ENCODE measurements around the gene NLGN2. TPM values are rescaled to one million over a fixed set of nuclear protein-coding genes. Genes with fewer than 3 reads are reported as not detected.

The NLGN2 gene
- total RNA-seq (ENCODE audit: low replicate concordance): 3.7 and 5.0 TPM in 2 replicates

GRCh38 chr17:7407485-7408251 lies at the start of gene NLGN2:
Gene NLGN2, plus strand, starts transcription at chr17:7407845. Its CDS starts 411 bp downstream, at chr17:7408256.

GRCh38 chr17:7380855-7381683 lies 26.6 kb upstream of the NLGN2 start, which contains the start of gene TNK1:
Gene TNK1, plus strand, starts transcription at chr17:7381089. Its CDS starts 1,838 bp downstream, at chr17:7382927.

DNA sequence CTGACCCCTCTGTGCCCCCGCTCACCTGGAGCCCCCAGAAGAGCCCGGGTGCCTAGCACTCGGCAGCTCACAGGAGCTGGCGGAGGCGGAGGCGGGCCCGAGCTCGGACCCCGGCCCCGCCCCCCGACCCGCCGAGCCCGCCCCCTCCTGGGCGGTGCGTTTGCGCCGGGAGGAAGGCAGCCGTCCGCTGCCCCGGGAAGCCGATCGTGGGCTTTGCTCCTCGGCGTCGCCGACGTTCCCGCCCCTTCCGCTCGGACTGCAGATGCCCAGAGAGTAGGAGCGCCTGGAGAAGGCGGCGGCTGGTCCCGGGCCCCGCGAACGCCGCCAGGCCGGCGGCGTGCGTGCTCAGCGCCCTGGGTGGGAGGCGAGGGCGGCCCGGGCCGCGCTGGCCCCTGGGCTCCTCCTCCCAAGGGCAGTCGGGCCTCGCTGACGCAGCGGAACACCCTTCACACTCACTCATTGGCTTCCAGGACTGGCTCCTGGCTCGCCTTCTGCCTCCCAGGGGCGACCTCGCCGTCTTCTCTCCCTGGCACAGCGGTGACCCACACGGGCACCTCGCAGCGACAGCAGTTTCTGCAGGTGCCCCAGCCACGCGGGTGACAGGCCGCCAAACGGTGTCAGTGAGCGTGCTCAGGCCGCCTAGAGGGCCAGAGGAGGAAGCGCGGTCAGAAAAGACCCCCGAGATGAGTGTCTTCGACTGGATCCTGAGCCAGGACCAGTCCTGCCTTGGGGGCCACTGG lies 13.0 kb upstream of the NLGN2 start, which contains the start of gene PLSCR3:
Gene PLSCR3 (minus strand): TSS at position 74 of the 740 bp plus-strand sequence. CDS start 415 bp downstream, outside the sequence.

DNA sequence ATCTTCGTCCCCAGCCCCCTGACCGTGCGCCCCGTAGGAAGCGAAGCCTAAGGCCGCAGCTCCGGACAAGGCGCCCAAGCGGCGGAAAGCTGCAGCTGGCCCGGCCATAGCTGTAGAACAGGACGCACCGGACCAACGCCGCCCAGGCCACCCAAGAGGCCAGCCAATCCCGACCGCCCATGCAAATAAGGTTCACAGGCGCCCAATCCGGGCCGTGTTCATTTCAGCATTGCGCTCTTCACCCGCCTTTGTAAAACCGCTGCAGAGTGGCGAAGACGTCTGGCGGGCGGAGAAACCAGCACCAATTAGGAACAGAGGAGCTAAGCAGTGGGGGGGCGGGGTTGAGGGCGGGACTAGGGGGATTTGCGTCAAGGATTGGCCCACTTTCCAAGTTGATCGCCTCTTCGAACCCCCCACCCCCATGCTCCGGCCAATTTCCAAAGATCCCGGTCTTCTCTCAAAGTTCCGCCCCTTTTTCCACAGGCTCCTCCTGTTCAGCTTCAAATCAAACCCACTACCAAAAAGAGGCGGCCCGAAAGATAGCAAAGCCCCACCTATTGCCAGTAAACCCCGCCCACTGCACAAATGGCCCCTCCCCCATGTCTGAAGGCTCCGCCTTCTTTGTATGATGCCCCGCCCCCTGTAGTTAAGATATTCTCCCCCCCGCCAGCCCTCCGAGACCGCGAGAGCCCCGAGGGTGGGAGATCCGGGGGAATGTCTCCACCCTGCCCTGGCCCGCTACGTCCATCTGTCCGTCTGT lies 3.5 kb upstream of the NLGN2 start, which contains the start of gene TMEM256:
Gene TMEM256 (minus strand): TSS at position 121 of the 760 bp plus-strand sequence. CDS start 13 bp downstream, at position 108.

DNA sequence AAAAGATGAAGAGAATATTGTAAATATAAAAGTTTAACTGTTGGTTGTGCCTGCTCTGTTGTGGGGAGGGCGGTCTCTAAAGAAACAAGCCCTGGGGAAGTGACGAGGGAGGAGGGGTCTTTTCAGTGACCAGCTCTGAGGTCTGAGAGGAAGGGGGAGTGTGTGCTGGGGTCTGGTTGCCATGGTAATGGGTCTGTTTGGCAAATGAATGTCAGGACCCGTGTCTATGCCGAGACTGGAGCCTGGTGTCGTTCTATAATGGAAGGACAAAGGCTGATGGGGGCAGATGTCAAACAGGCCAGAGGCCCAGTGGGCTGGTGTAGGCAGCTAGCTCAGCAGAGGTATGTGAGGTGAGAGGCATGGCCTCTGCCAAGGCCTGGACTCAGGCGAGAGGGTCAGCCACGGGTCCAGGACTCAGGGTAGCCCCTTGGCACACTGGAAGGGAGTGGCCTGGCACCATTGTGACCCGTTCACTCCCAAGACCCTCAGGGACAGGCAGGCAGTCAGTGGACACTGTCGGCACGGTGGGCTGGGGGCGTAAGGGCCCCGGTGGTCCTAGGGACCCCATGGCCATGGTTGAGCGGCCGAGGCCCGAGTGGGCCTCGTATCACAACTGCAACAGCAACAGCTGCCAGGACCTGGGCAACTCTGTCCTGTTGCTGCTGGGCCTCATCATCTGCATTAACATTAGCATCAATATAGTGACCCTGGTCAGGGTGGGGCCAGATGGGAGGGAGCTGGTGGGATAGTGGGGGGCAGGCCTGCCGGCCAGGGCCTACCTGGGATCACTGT lies 12.4 kb downstream of the NLGN2 start, which contains the start of gene SPEM1:
Gene SPEM1 (plus strand): TSS at position 506 of the 792 bp plus-strand sequence. CDS start 61 bp downstream, at position 567.

DNA sequence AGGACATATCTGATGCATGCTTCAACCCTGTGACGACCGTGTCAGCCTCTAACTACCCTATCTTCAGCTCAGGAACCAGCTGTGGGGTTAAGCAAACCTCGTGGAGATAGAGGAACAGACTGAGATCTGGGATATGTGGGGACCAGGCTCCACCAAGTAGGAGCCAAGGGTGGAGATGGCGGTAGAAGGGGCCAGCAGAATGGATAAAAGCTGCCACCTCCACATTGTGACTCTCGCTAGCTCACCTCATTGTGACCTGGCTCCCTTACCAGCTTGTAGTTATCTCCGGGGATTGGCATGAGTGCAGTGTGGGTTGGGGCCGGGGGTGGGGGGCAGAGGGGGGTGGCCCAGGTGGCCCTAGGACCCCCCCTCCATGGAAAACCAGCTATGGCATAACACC lies 17.7 kb downstream of the NLGN2 start, which contains the start of gene SPEM2:
Gene SPEM2 (plus strand): TSS at position 301 of the 400 bp plus-strand sequence. CDS start 73 bp downstream, at position 374.

DNA sequence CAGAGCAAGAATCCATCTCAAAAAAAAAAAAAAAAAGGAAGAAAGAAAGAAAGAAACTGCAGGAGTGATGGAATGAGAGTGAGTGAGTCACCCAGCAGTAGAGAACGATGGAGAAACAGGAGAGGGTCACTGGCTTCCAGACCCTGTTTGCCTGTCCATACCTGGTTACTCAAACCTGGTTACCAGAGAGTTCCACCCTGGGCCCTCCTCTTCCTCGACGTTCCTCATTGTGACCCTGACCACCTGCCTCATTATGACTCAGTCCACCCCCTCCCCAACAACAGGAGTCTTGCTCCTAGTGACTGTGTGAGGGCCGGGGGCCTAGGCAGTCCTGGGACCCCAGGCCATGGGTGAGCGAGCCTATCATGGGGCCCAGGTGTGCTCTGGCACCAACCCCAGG lies 20.9 kb downstream of the NLGN2 start, which contains the start of gene SPEM3:
Gene SPEM3 (plus strand): TSS at position 301 of the 400 bp plus-strand sequence. CDS start 46 bp downstream, at position 347.

GRCh38 chr17:7439462-7440112 lies 31.9 kb downstream of the NLGN2 start, which contains the start of gene FGF11:
Gene FGF11, plus strand, starts transcription at chr17:7439512. Its CDS starts 109 bp downstream, at chr17:7439621.

GRCh38 chr17:7444682-7445618 lies 37.3 kb downstream of the NLGN2 start, which contains the start of gene CHRNB1:
Gene CHRNB1, plus strand, starts transcription at chr17:7445061. Its CDS starts 67 bp downstream, at chr17:7445128.

Other genes starting within 250 kb of the NLGN2 start
- under 0.01 and 0.68 TPM in 2 replicates for gene ASGR1, start 228.5 kb upstream of the NLGN2 start, total RNA-seq (ENCODE audit: low replicate concordance)
- 8.3 and 20.8 TPM in 2 replicates for gene DLG4, start 188.0 kb upstream of the NLGN2 start, total RNA-seq (ENCODE audit: low replicate concordance)
- gene ACADVL, start 187.9 kb upstream of the NLGN2 start, total RNA-seq (ENCODE audit: low replicate concordance): 248 and 288 TPM in 2 replicates
- gene DVL2, start 173.3 kb upstream of the NLGN2 start, total RNA-seq (ENCODE audit: low replicate concordance): 56.3 and 89.0 TPM in 2 replicates
- gene PHF23, start 168.4 kb upstream of the NLGN2 start, total RNA-seq (ENCODE audit: low replicate concordance): 38.3 and 41.2 TPM in 2 replicates
- gene GABARAP, start 165.4 kb upstream of the NLGN2 start, total RNA-seq (ENCODE audit: low replicate concordance): 180 and 222 TPM in 2 replicates
- gene CTDNEP1, start 156.1 kb upstream of the NLGN2 start, total RNA-seq (ENCODE audit: low replicate concordance): 16.7 and 21.2 TPM in 2 replicates
- gene ELP5, start 155.6 kb upstream of the NLGN2 start, total RNA-seq (ENCODE audit: low replicate concordance): 20.6 and 25.9 TPM in 2 replicates
- gene CLDN7, start 145.4 kb upstream of the NLGN2 start, total RNA-seq (ENCODE audit: low replicate concordance): 0.70 and 1.6 TPM in 2 replicates
- 0.08 and 0.12 TPM in 2 replicates for gene SLC2A4, start 126.1 kb upstream of the NLGN2 start, total RNA-seq (ENCODE audit: low replicate concordance)
- gene YBX2, start 113.2 kb upstream of the NLGN2 start, total RNA-seq (ENCODE audit: low replicate concordance): not detected in 2 replicates
- 688 and 774 TPM in 2 replicates for gene EIF5A, start 100.2 kb upstream of the NLGN2 start, total RNA-seq (ENCODE audit: low replicate concordance)
- gene GPS2, start 92.5 kb upstream of the NLGN2 start, total RNA-seq (ENCODE audit: low replicate concordance): 21.7 and 32.9 TPM in 2 replicates
- 16.8 and 28.4 TPM in 2 replicates for gene NEURL4, start 78.5 kb upstream of the NLGN2 start, total RNA-seq (ENCODE audit: low replicate concordance)
- gene ACAP1, start 71.3 kb upstream of the NLGN2 start, total RNA-seq (ENCODE audit: low replicate concordance): 1.3 and 4.3 TPM in 2 replicates
- 4.9 and 10.4 TPM in 2 replicates for gene KCTD11, start 55.7 kb upstream of the NLGN2 start, total RNA-seq (ENCODE audit: low replicate concordance)
- gene TMEM95, start 52.7 kb upstream of the NLGN2 start, total RNA-seq (ENCODE audit: low replicate concordance): not detected in 2 replicates
- 0.08 and 0.35 TPM in 2 replicates for gene TNK1, start 26.8 kb upstream of the NLGN2 start, total RNA-seq (ENCODE audit: low replicate concordance)
- gene PLSCR3, start 13.3 kb upstream of the NLGN2 start, total RNA-seq (ENCODE audit: low replicate concordance): 8.5 and 23.2 TPM in 2 replicates
- gene TMEM256, start 3.7 kb upstream of the NLGN2 start, total RNA-seq (ENCODE audit: low replicate concordance): 42.7 and 135 TPM in 2 replicates
- gene SPEM1, start 12.5 kb downstream of the NLGN2 start, total RNA-seq (ENCODE audit: low replicate concordance): not detected in 2 replicates
- not detected in 2 replicates for gene SPEM2, start 17.8 kb downstream of the NLGN2 start, total RNA-seq (ENCODE audit: low replicate concordance)
- gene SPEM3, start 21.0 kb downstream of the NLGN2 start, total RNA-seq (ENCODE audit: low replicate concordance): not detected in 2 replicates
- gene TMEM102, start 27.6 kb downstream of the NLGN2 start, total RNA-seq (ENCODE audit: low replicate concordance): 0.94 and 4.4 TPM in 2 replicates
- 2.6 and 5.4 TPM in 2 replicates for gene FGF11, start 31.7 kb downstream of the NLGN2 start, total RNA-seq (ENCODE audit: low replicate concordance)
- gene CHRNB1, start 37.2 kb downstream of the NLGN2 start, total RNA-seq (ENCODE audit: low replicate concordance): 7.1 and 9.6 TPM in 2 replicates
- gene ZBTB4, start 71.8 kb downstream of the NLGN2 start, total RNA-seq (ENCODE audit: low replicate concordance): 9.2 and 9.8 TPM in 2 replicates
- gene SLC35G6, start 73.6 kb downstream of the NLGN2 start, total RNA-seq (ENCODE audit: low replicate concordance): not detected in 2 replicates
- gene POLR2A, start 76.5 kb downstream of the NLGN2 start, total RNA-seq (ENCODE audit: low replicate concordance): 62.8 and 87.6 TPM in 2 replicates
- gene TNFSF12, start 141.2 kb downstream of the NLGN2 start, total RNA-seq (ENCODE audit: low replicate concordance): 3.9 TPM in 2 replicates
- gene TNFSF13, start 150.9 kb downstream of the NLGN2 start, total RNA-seq (ENCODE audit: low replicate concordance): 0.59 and 1.1 TPM in 2 replicates
- gene SENP3, start 154.1 kb downstream of the NLGN2 start, total RNA-seq (ENCODE audit: low replicate concordance): 45.4 and 76.6 TPM in 2 replicates
- 4.7 and 22.3 TPM in 2 replicates for gene CD68, start 171.8 kb downstream of the NLGN2 start, total RNA-seq (ENCODE audit: low replicate concordance)
- gene MPDU1, start 176.0 kb downstream of the NLGN2 start, total RNA-seq (ENCODE audit: low replicate concordance): 48.6 and 59.0 TPM in 2 replicates
- gene SOX15, start 182.2 kb downstream of the NLGN2 start, total RNA-seq (ENCODE audit: low replicate concordance): 0.23 TPM in 1 of 2 replicates, not detected in the other
- 24.0 and 58.9 TPM in 2 replicates for gene FXR2, start 207.1 kb downstream of the NLGN2 start, total RNA-seq (ENCODE audit: low replicate concordance)
- 39.1 and 56.6 TPM in 2 replicates for gene SAT2, start 220.0 kb downstream of the NLGN2 start, total RNA-seq (ENCODE audit: low replicate concordance)
- 0.23 and 1.2 TPM in 2 replicates for gene SHBG, start 222.3 kb downstream of the NLGN2 start, total RNA-seq (ENCODE audit: low replicate concordance)
- not detected in 2 replicates for gene ATP1B2, start 243.1 kb downstream of the NLGN2 start, total RNA-seq (ENCODE audit: low replicate concordance)

Data from smooth muscle cell of the coronary artery (primary cell).